ENCODE data around the gene FAM184B. TPM values are rescaled to one million over a fixed set of nuclear protein-coding genes. Genes with fewer than 3 reads are reported as not detected.

Gene FAM184B
- total RNA-seq = 0.02 TPM in 1 of 3 replicates, not detected in the others
- long read RNA-seq = 0 reads

GRCh38 chr4:17781300-17782287 lies at the start of gene FAM184B:
FAM184B (minus strand) TSS chr4:17781621; CDS start chr4:17781299, 322 bp downstream.
- H3K27me3 Mint-ChIP-seq (ENCODE audit: low read depth) = peaks cover 29% of the 10 kb centered on the region
- TF ChIP-seq CTCF (IDR thresholded peaks at IDR 0.05) = no peak
- peaks cover 5% of the 10 kb centered on the region for H3K9me3 Mint-ChIP-seq (ENCODE audit: low read depth)
- H3K27ac Mint-ChIP-seq (ENCODE audit: unreplicated experiment) = no peak within 1 kb of the TSS
- peak within 1 kb of the TSS; percentile 79 for H3K4me3 Mint-ChIP-seq (ENCODE audit: unreplicated experiment)
- H3K4me1 Mint-ChIP-seq (ENCODE audit: low read depth) = peaks cover 12% of the 10 kb centered on the region
- H3K36me3 Mint-ChIP-seq (ENCODE audit: low read depth) = peaks cover 1% of the 10 kb centered on the region
- DNase-seq (ENCODE audit: low spot score) = no peak

- no peak for TF ChIP-seq CTCF (IDR thresholded peaks at IDR 0.05)
Observed at GRCh38 chr4:17823871-17824669, 42.6 kb upstream of the FAM184B start.

GRCh38 chr4:17817027-17817426 lies 35.6 kb upstream of the FAM184B start:
- TF ChIP-seq CTCF (IDR thresholded peaks at IDR 0.05) = peak; percentile 87
- H3K9me3 Mint-ChIP-seq (ENCODE audit: low read depth) = no peaks in the 10 kb centered on the region
- H3K4me1 Mint-ChIP-seq (ENCODE audit: low read depth) = peaks cover 31% of the 10 kb centered on the region
- no peaks in the 10 kb centered on the region for H3K36me3 Mint-ChIP-seq (ENCODE audit: low read depth)
- H3K4me3 Mint-ChIP-seq (ENCODE audit: unreplicated experiment) = no peak overlapping the region
- DNase-seq (ENCODE audit: low spot score) = no peak
- no peak overlapping the region for H3K27ac Mint-ChIP-seq (ENCODE audit: unreplicated experiment)
- no peaks in the 10 kb centered on the region for H3K27me3 Mint-ChIP-seq (ENCODE audit: low read depth)

More at GRCh38 chr4:17823871-17824669, 42.6 kb upstream of the FAM184B start:
- Mint-ChIP-seq H3K9me3 (ENCODE audit: low read depth) (no peaks in the 10 kb centered on the region), H3K4me1 (ENCODE audit: low read depth) (peaks cover 7% of the 10 kb centered on the region), H3K27ac (ENCODE audit: unreplicated experiment) (no peak overlapping the region), H3K27me3 (ENCODE audit: low read depth) (no peaks in the 10 kb centered on the region), H3K4me3 (ENCODE audit: unreplicated experiment) (no peak overlapping the region), H3K36me3 (ENCODE audit: low read depth) (no peaks in the 10 kb centered on the region)
- no peak for DNase-seq (ENCODE audit: low spot score)

- H3K27ac Mint-ChIP-seq (ENCODE audit: unreplicated experiment) = peak overlapping the region; percentile 9
- no peak for TF ChIP-seq CTCF (IDR thresholded peaks at IDR 0.05)
- no peak for DNase-seq (ENCODE audit: low spot score)
- H3K4me1 Mint-ChIP-seq (ENCODE audit: low read depth) = peaks cover 39% of the 10 kb centered on the region
- no peaks in the 10 kb centered on the region for H3K36me3 Mint-ChIP-seq (ENCODE audit: low read depth)
- H3K9me3 Mint-ChIP-seq (ENCODE audit: low read depth) = no peaks in the 10 kb centered on the region
- no peak overlapping the region for H3K4me3 Mint-ChIP-seq (ENCODE audit: unreplicated experiment)
- no peaks in the 10 kb centered on the region for H3K27me3 Mint-ChIP-seq (ENCODE audit: low read depth)
Observed at GRCh38 chr4:17816142-17816541, 34.7 kb upstream of the FAM184B start.

- H3K27me3 Mint-ChIP-seq (ENCODE audit: low read depth) = no peaks in the 10 kb centered on the region
- H3K9me3 Mint-ChIP-seq (ENCODE audit: low read depth) = no peaks in the 10 kb centered on the region
- H3K4me1 Mint-ChIP-seq (ENCODE audit: low read depth) = peaks cover 47% of the 10 kb centered on the region
- no peaks in the 10 kb centered on the region for H3K36me3 Mint-ChIP-seq (ENCODE audit: low read depth)
- H3K4me3 Mint-ChIP-seq (ENCODE audit: unreplicated experiment) = no peak overlapping the region
- no peak for DNase-seq (ENCODE audit: low spot score)
- peak overlapping the region; percentile 72 for H3K27ac Mint-ChIP-seq (ENCODE audit: unreplicated experiment)
- no peak for TF ChIP-seq CTCF (IDR thresholded peaks at IDR 0.05)
Observed at GRCh38 chr4:17814140-17814539, 32.7 kb upstream of the FAM184B start.

All from chondrocyte (in vitro differentiated cells).